ENCODE results near the gene CCL2. TPM values are rescaled to one million over a fixed set of nuclear protein-coding genes. Genes with fewer than 3 reads are reported as not detected.

The CCL2 gene
- total RNA-seq, 3 donors from 2014 or later, result 7.4 to 64.4 (median 26.5) TPM

DNA sequence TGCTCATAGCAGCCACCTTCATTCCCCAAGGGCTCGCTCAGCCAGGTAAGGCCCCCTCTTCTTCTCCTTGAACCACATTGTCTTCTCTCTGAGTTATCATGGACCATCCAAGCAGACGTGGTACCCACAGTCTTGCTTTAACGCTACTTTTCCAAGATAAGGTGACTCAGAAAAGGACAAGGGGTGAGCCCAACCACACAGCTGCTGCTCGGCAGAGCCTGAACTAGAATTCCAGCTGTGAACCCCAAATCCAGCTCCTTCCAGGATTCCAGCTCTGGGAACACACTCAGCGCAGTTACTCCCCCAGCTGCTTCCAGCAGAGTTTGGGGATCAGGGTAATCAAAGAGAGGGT lies 272 bp downstream of the CCL2 start:
- H3K4me1 ChIP-seq, result peaks cover 20 to 24% of the 10 kb centered on the region in 2 donors
- H3K4me3 ChIP-seq, result peak overlapping the region; percentile 36 to 63 (median 39)
- DNase-seq (ENCODE audit: low spot score in 2 of 2), result no peak
- peak overlapping the region; percentile 75 to 90 for H3K27ac ChIP-seq
- no peaks in the 10 kb centered on the region for H3K27me3 ChIP-seq
- intact Hi-C loops (cut with DNase I; ENCODE audit: low total_unique reads), result loop anchor here (5.0 kb wide), 1 partner anchor 817 kb away; no protein-coding TSS in a partner anchor
- TF ChIP-seq POLR2AphosphoS5 (IDR thresholded peaks at IDR 0.05) (peak in 1 of 3 donors; percentile 7), POLR2A (IDR thresholded peaks at IDR 0.05) (no peak)
- TF ChIP-seq, protein P1, sequence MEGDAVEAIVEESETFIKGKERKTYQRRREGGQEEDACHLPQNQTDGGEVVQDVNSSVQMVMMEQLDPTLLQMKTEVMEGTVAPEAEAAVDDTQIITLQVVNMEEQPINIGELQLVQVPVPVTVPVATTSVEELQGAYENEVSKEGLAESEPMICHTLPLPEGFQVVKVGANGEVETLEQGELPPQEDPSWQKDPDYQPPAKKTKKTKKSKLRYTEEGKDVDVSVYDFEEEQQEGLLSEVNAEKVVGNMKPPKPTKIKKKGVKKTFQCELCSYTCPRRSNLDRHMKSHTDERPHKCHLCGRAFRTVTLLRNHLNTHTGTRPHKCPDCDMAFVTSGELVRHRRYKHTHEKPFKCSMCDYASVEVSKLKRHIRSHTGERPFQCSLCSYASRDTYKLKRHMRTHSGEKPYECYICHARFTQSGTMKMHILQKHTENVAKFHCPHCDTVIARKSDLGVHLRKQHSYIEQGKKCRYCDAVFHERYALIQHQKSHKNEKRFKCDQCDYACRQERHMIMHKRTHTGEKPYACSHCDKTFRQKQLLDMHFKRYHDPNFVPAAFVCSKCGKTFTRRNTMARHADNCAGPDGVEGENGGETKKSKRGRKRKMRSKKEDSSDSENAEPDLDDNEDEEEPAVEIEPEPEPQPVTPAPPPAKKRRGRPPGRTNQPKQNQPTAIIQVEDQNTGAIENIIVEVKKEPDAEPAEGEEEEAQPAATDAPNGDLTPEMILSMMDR (IDR thresholded peaks at IDR 0.05), result no peak
- no peaks in the 10 kb centered on the region for H3K36me3 ChIP-seq
- H3K9me3 ChIP-seq, result no peaks in the 10 kb centered on the region

DNA sequence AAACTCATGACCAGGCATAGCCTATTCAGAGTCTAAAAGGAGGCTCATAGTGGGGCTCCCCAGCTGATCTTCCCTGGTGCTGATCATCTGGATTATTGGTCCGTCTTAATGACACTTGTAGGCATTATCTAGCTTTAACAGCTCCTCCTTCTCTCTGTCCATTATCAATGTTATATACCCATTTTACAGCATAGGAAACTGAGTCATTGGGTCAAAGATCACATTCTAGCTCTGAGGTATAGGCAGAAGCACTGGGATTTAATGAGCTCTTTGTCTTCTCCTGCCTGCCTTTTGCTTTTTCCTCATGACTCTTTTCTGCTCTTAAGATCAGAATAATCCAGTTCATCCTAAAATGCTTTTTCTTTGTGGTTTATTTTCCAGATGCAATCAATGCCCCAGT lies 756 bp downstream of the CCL2 start:
- peak overlapping the region; percentile 75 to 90 for H3K27ac ChIP-seq
- H3K4me1 ChIP-seq, result peaks cover 20 to 24% of the 10 kb centered on the region in 2 donors

GRCh38 chr17:34257299-34257985 lies 2.4 kb downstream of the CCL2 start:
- TF ChIP-seq POLR2A (IDR thresholded peaks at IDR 0.05) (no peak), POLR2AphosphoS5 (IDR thresholded peaks at IDR 0.05) (no peak)
- TF ChIP-seq, protein P1 (IDR thresholded peaks at IDR 0.05), result no peak
- intact Hi-C loops (cut with DNase I; ENCODE audit: low total_unique reads), result loop anchor here (5.0 kb wide), 1 partner anchor 815 kb away; no protein-coding TSS in a partner anchor
- Histone ChIP-seq H3K4me3 (no peak overlapping the region), H3K36me3 (no peaks in the 10 kb centered on the region), H3K9me3 (no peaks in the 10 kb centered on the region), H3K27ac (no peak overlapping the region), H3K4me1 (peaks cover 8 to 24% of the 10 kb centered on the region in 2 donors), H3K27me3 (no peaks in the 10 kb centered on the region)
- no peak for DNase-seq (ENCODE audit: low spot score in 2 of 2)

More for the DNA sequence above, 756 bp downstream of the CCL2 start:
- TF ChIP-seq POLR2AphosphoS5 (IDR thresholded peaks at IDR 0.05) (no peak), POLR2A (IDR thresholded peaks at IDR 0.05) (no peak)
- TF ChIP-seq, protein P1 (IDR thresholded peaks at IDR 0.05), result no peak
- H3K36me3 ChIP-seq, result no peaks in the 10 kb centered on the region
- no peaks in the 10 kb centered on the region for H3K9me3 ChIP-seq
- no peaks in the 10 kb centered on the region for H3K27me3 ChIP-seq
- intact Hi-C loops (cut with DNase I; ENCODE audit: low total_unique reads), result loop anchor here (5.0 kb wide), 1 partner anchor 816 kb away; no protein-coding TSS in a partner anchor
- no peak for DNase-seq (ENCODE audit: low spot score in 2 of 2)
- peak overlapping the region; percentile 36 to 63 (median 39) for H3K4me3 ChIP-seq

GRCh38 chr17:34257986-34258326 lies 2.9 kb downstream of the CCL2 start:
- Histone ChIP-seq H3K27ac (peak overlapping the region in 1 of 2 donors; percentile 66), H3K4me1 (peaks cover 8 to 19% of the 10 kb centered on the region in 2 donors), H3K36me3 (no peaks in the 10 kb centered on the region), H3K4me3 (no peak overlapping the region), H3K9me3 (no peaks in the 10 kb centered on the region), H3K27me3 (no peaks in the 10 kb centered on the region)
- no peak for TF ChIP-seq POLR2AphosphoS5 (IDR thresholded peaks at IDR 0.05)
- TF ChIP-seq POLR2A (IDR thresholded peaks at IDR 0.05), result no peak
- TF ChIP-seq, protein P1 (IDR thresholded peaks at IDR 0.05), result no peak
- DNase-seq (ENCODE audit: low spot score in 2 of 2), result no peak
- intact Hi-C loops (cut with DNase I; ENCODE audit: low total_unique reads), result loop anchor here (5.0 kb wide), 1 partner anchor 814 kb away; no protein-coding TSS in a partner anchor

- TF ChIP-seq POLR2AphosphoS5 (IDR thresholded peaks at IDR 0.05) (no peak), POLR2A (IDR thresholded peaks at IDR 0.05) (no peak)
- TF ChIP-seq, protein P1 (IDR thresholded peaks at IDR 0.05), result no peak
- no peak for DNase-seq (ENCODE audit: low spot score in 2 of 2)
- Histone ChIP-seq H3K27ac (peak overlapping the region in 1 of 2 donors; percentile 66), H3K36me3 (no peaks in the 10 kb centered on the region), H3K27me3 (no peaks in the 10 kb centered on the region), H3K4me3 (no peak overlapping the region), H3K9me3 (no peaks in the 10 kb centered on the region), H3K4me1 (peaks cover 7 to 8% of the 10 kb centered on the region in 2 donors)
- intact Hi-C loops (cut with DNase I; ENCODE audit: low total_unique reads), result loop anchor here (5.0 kb wide), 1 partner anchor 813 kb away; no protein-coding TSS in a partner anchor
Observed at GRCh38 chr17:34259146-34259545, 4.1 kb downstream of the CCL2 start.

Data from breast epithelium (tissue), 4 donors.